ENCODE measurements around the gene RHBG. TPM values are rescaled to one million over a fixed set of nuclear protein-coding genes. Genes with fewer than 3 reads are reported as not detected.
A peak's percentile ranks its signal among the peaks of the same experiment; 100 is the strongest.
"Not testable (repeated sequence)": the region's sequence is repeated elsewhere in the genome, so short reads cannot be mapped to it uniquely, and the experiment has no call there.

RHBG gene
- total RNA-seq, 1 donor = not detected

GRCh38 chr1:156337888-156338179 lies 31.2 kb upstream of the RHBG start:
- peak overlapping the region; percentile 97 for H3K4me3 ChIP-seq (ENCODE audit: low read depth, low read length)
- no peak for TF ChIP-seq CTCF (IDR thresholded peaks at IDR 0.05; ENCODE audit: insufficient read depth, low read length)
- no peak for DNase-seq (ENCODE audit: low read depth)

- TF ChIP-seq CTCF (IDR thresholded peaks at IDR 0.05; ENCODE audit: insufficient read depth, low read length) = no peak
- peak; percentile 100 for DNase-seq (ENCODE audit: low read depth)
- peak within 1 kb of the TSS; percentile 97 for H3K4me3 ChIP-seq (ENCODE audit: low read depth, low read length)
Measured at GRCh38 chr1:156338180-156338976, 30.6 kb upstream of the RHBG start, which contains the start of the genes CCT3 and TSACC. TSS of gene CCT3 (minus strand) at chr1:156338292. CDS start at chr1:156338184, 108 bp downstream. TSS of gene TSACC (plus strand) at chr1:156338526. CDS start at chr1:156339758, 1,232 bp downstream.

GRCh38 chr1:156342166-156342955 lies 26.6 kb upstream of the RHBG start:
- TF ChIP-seq CTCF (IDR thresholded peaks at IDR 0.05; ENCODE audit: insufficient read depth, low read length) = no peak
- H3K4me3 ChIP-seq (ENCODE audit: low read depth, low read length) = no peak overlapping the region
- no peak for DNase-seq (ENCODE audit: low read depth)

- H3K4me3 ChIP-seq (ENCODE audit: low read depth, low read length) = no peak overlapping the region
- no peak for DNase-seq (ENCODE audit: low read depth)
- no peak for TF ChIP-seq CTCF (IDR thresholded peaks at IDR 0.05; ENCODE audit: insufficient read depth, low read length)
Measured at GRCh38 chr1:156344409-156344808, 24.6 kb upstream of the RHBG start.

GRCh38 chr1:156346035-156346434 lies 23.0 kb upstream of the RHBG start:
- H3K4me3 ChIP-seq (ENCODE audit: low read depth, low read length); DNase-seq (ENCODE audit: low read depth): not testable (repeated sequence)

- TF ChIP-seq CTCF (IDR thresholded peaks at IDR 0.05; ENCODE audit: insufficient read depth, low read length) = no peak
- H3K4me3 ChIP-seq (ENCODE audit: low read depth, low read length) = no peak overlapping the region
- peak; percentile 89 for DNase-seq (ENCODE audit: low read depth)
Measured at GRCh38 chr1:156346636-156347035, 22.4 kb upstream of the RHBG start.

GRCh38 chr1:156347331-156347730 lies 21.7 kb upstream of the RHBG start:
- peak; percentile 83 for DNase-seq (ENCODE audit: low read depth)
- TF ChIP-seq CTCF (IDR thresholded peaks at IDR 0.05; ENCODE audit: insufficient read depth, low read length) = no peak
- no peak overlapping the region for H3K4me3 ChIP-seq (ENCODE audit: low read depth, low read length)

- not testable (repeated sequence) for DNase-seq (ENCODE audit: low read depth)
Measured at GRCh38 chr1:156352481-156352880, 16.5 kb upstream of the RHBG start.

More at GRCh38 chr1:156352481-156352880, 16.5 kb upstream of the RHBG start:
- H3K4me3 ChIP-seq (ENCODE audit: low read depth, low read length) = not testable (repeated sequence)
